MM.1S (cell line): ENCODE results near the gene CEP192.

Source experiments
- CTCF ChIP-seq: fragments of 300-600 bp; sonication (generic); IDR thresholded peaks from 2 replicates; pipeline ENCODE4 v1.5.1; 2016; ENCODE audit warnings: antibody characterized with exemption, low read length, mixed read lengths
- EZH2phosphoT487 ChIP-seq: fragments of 300-600 bp; sonication (generic); IDR thresholded peaks from 2 replicates; pipeline ENCODE4 v1.6.1; 2018; ENCODE audit warnings: antibody characterized with exemption, low read length

DNA sequence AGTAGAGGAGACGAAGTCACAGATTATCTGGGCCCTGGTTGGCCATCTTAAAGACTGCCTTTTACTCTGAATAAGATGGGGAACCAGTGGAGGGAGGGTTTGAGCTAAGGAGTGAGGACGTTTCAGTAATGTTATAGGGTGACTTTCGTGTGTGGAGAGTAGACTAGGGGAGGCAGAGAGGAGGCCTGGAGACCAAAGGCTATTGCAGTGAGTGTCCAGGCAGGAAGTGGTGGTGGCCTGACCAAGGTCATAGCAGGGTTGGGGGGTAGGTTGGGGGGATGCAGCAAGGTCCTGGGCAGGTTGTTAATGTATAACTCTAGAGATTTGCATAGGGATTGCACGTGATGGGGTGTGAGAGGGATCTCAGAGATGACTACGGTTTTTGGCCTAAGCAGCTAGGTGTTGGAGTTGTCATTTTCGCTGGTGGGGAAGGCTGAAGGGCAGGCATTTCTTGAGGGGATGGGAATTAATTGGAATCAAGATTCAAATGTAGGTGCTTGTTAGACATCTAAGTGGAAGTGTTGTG, 4.9 kb downstream of the CEP192 start:
- TF ChIP-seq CTCF: no peak
- TF ChIP-seq EZH2phosphoT487: no peak
